ACC112 (cell line): Measurements from ENCODE around the gene BDP1.
"Not testable (repeated sequence)": the region's sequence is repeated elsewhere in the genome, so short reads cannot be mapped to it uniquely, and the experiment has no call there.

Source experiments
- H2AFZ ChIP-seq: fragments of 200-600 bp; sonication (generic); one replicate; pipeline ENCODE4 v1.6.0; 2017; ENCODE audit warnings: antibody characterized with exemption, low read length; ENCODE audit not compliant: unreplicated experiment
- H3K27ac ChIP-seq: fragments of 200-600 bp; sonication (generic); 2 replicates; pipeline ENCODE4 v1.5.1; 2014; ENCODE audit warnings: low read depth, mild to moderate bottlenecking, antibody characterized with exemption, low read length, moderate library complexity
- H3K27me3 ChIP-seq: fragments of 200-600 bp; sonication (generic); 2 replicates; pipeline ENCODE4 v1.6.1; 2014; ENCODE audit warnings: mild to moderate bottlenecking, antibody characterized with exemption, low read length, moderate library complexity, mixed read lengths; ENCODE audit not compliant: insufficient read depth
- H3K36me3 ChIP-seq: fragments of 200-600 bp; sonication (generic); 2 replicates; pipeline ENCODE4 v1.6.1; 2016; ENCODE audit warnings: mild to moderate bottlenecking, antibody characterized with exemption, low read length, moderate library complexity, mixed read lengths; ENCODE audit not compliant: insufficient read depth
- H3K4me1 ChIP-seq: fragments of 200-600 bp; sonication (generic); one replicate; pipeline ENCODE4 v1.6.1; 2016; ENCODE audit warnings: low read length, mixed read lengths; ENCODE audit not compliant: insufficient read depth, unreplicated experiment, control insufficient read depth
- H3K4me3 ChIP-seq: fragments of 200-600 bp; sonication (generic); 2 replicates; pipeline ENCODE4 v1.5.1; 2014; ENCODE audit warnings: mild to moderate bottlenecking, low read depth, low read length
- H3K79me2 ChIP-seq: fragments of 200-600 bp; sonication (generic); one replicate; pipeline ENCODE4 v1.6.0; 2016; ENCODE audit warnings: low read length; ENCODE audit not compliant: control insufficient read depth, unreplicated experiment, insufficient read depth

BDP1 gene

GRCh38 chr5:71445015-71445414 is 10.4 kb upstream of the BDP1 start:
- H3K4me1 ChIP-seq, H3K4me3 ChIP-seq: not testable (repeated sequence)
- H3K27me3 ChIP-seq: peaks cover 41% of the 10 kb centered on the region

GRCh38 chr5:71445523-71446152 is 9.8 kb upstream of the BDP1 start:
- H3K36me3 ChIP-seq, H2AFZ ChIP-seq, H3K79me2 ChIP-seq, H3K4me3 ChIP-seq, H3K4me1 ChIP-seq, H3K27ac ChIP-seq: not testable (repeated sequence)
- peaks cover 45% of the 10 kb centered on the region for H3K27me3 ChIP-seq

More at GRCh38 chr5:71445015-71445414, 10.4 kb upstream of the BDP1 start:
- H3K36me3 ChIP-seq, H2AFZ ChIP-seq, H3K79me2 ChIP-seq, H3K27ac ChIP-seq: not testable (repeated sequence)

- not testable (repeated sequence) for H3K4me1 ChIP-seq, H3K79me2 ChIP-seq, H2AFZ ChIP-seq, H3K36me3 ChIP-seq, H3K27ac ChIP-seq, H3K4me3 ChIP-seq
- H3K27me3 ChIP-seq: peaks cover 46% of the 10 kb centered on the region
Measured at GRCh38 chr5:71446540-71447216, 8.8 kb upstream of the BDP1 start.

- not testable (repeated sequence) for H3K36me3 ChIP-seq, H3K4me1 ChIP-seq, H3K4me3 ChIP-seq, H2AFZ ChIP-seq, H3K79me2 ChIP-seq, H3K27ac ChIP-seq
- peaks cover 48% of the 10 kb centered on the region for H3K27me3 ChIP-seq
Measured at GRCh38 chr5:71447218-71447808, 8.1 kb upstream of the BDP1 start.

- Histone ChIP-seq H3K4me1 (peaks cover 11% of the 10 kb centered on the region), H3K4me3 (no peak overlapping the region), H3K36me3 (no peaks in the 10 kb centered on the region), H3K27ac (no peak overlapping the region), H3K79me2 (peaks cover 23% of the 10 kb centered on the region), H2AFZ (no peak overlapping the region), H3K27me3 (peaks cover 23% of the 10 kb centered on the region)
Measured at GRCh38 chr5:71452876-71453275, 2.6 kb upstream of the BDP1 start.

GRCh38 chr5:71454913-71455312 is 538 bp upstream of the BDP1 start:
- Histone ChIP-seq H3K27me3 (peaks cover 18% of the 10 kb centered on the region), H3K4me3 (peak overlapping the region; percentile 80), H3K36me3 (peaks cover 7% of the 10 kb centered on the region), H3K79me2 (peaks cover 32% of the 10 kb centered on the region), H3K27ac (peak overlapping the region; percentile 53), H3K4me1 (peaks cover 11% of the 10 kb centered on the region), H2AFZ (peak overlapping the region; percentile 100)

- H3K27ac ChIP-seq: peak overlapping the region; percentile 53
- no peak overlapping the region for H2AFZ ChIP-seq
Measured at GRCh38 chr5:71456362-71456743, 902 bp downstream of the BDP1 start.

GRCh38 chr5:71457106-71457505 is 1.7 kb downstream of the BDP1 start:
- Histone ChIP-seq H3K79me2 (peaks cover 34% of the 10 kb centered on the region), H3K27me3 (peaks cover 2% of the 10 kb centered on the region; the same call in 1 of the 2 replicates), H3K36me3 (peaks cover 12% of the 10 kb centered on the region), H3K4me1 (peaks cover 11% of the 10 kb centered on the region), H3K27ac (no peak overlapping the region), H3K4me3 (peak overlapping the region; percentile 80), H2AFZ (no peak overlapping the region)

More at GRCh38 chr5:71456362-71456743, 902 bp downstream of the BDP1 start:
- H3K4me1 ChIP-seq: peaks cover 11% of the 10 kb centered on the region
- H3K79me2 ChIP-seq: peaks cover 34% of the 10 kb centered on the region
- H3K27me3 ChIP-seq: peaks cover 9% of the 10 kb centered on the region; the same call in 1 of the 2 replicates
- peak overlapping the region; percentile 80 for H3K4me3 ChIP-seq
- peaks cover 11% of the 10 kb centered on the region for H3K36me3 ChIP-seq

- peaks cover 11% of the 10 kb centered on the region for H3K4me1 ChIP-seq
- H3K79me2 ChIP-seq: peaks cover 34% of the 10 kb centered on the region
- no peak overlapping the region for H2AFZ ChIP-seq
- H3K4me3 ChIP-seq: no peak overlapping the region
- no peak overlapping the region for H3K27ac ChIP-seq
- no peaks in the 10 kb centered on the region for H3K27me3 ChIP-seq
- peaks cover 17% of the 10 kb centered on the region for H3K36me3 ChIP-seq
Measured at GRCh38 chr5:71460693-71461092, 5.2 kb downstream of the BDP1 start.

GRCh38 chr5:71461360-71461759 is 5.9 kb downstream of the BDP1 start:
- Histone ChIP-seq H3K4me1 (peaks cover 11% of the 10 kb centered on the region), H3K36me3 (peaks cover 21% of the 10 kb centered on the region), H2AFZ (no peak overlapping the region), H3K27ac (no peak overlapping the region), H3K4me3 (no peak overlapping the region), H3K79me2 (peaks cover 27% of the 10 kb centered on the region), H3K27me3 (no peaks in the 10 kb centered on the region)

GRCh38 chr5:71471193-71471592 is 15.7 kb downstream of the BDP1 start:
- Histone ChIP-seq H3K79me2 (peaks cover 7% of the 10 kb centered on the region), H2AFZ (no peak overlapping the region), H3K27ac (peak overlapping the region; percentile 47), H3K27me3 (no peaks in the 10 kb centered on the region), H3K36me3 (peaks cover 21% of the 10 kb centered on the region), H3K4me3 (no peak overlapping the region), H3K4me1 (peaks cover 18% of the 10 kb centered on the region)
